Measurements from ENCODE around the gene MTHFD1. TPM values are rescaled to one million over a fixed set of nuclear protein-coding genes. Genes with fewer than 3 reads are reported as not detected.
"Not testable (repeated sequence)": the region's sequence is repeated elsewhere in the genome, so short reads cannot be mapped to it uniquely, and the experiment has no call there.

The MTHFD1 gene
- total RNA-seq, 1 experiment from 2014 or later: 153 TPM

DNA sequence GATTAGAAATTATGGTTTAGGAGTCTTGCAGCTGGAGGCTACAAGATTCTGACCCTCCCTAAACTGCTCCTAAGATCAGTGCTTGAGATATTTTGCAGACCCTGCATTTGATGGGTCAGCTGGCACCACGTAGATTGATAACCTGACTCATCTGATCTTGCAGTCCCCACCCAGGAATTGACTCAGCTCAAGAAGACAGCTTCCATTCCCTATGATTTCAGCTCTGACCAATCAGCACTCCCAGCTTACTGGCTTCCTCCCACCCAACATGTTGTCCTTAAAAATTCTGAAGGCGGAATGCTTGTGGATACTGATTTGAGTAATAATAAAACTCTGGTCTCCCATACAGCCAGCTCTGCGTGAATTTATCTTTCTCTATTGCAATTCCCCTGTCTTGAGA is 23.2 kb upstream of the MTHFD1 start:
- H3K4me1 ChIP-seq (ENCODE audit: control insufficient read depth in 1 of 2, insufficient read depth in 2 of 2, low read length in 2 of 2): peaks cover 11 to 27% of the 10 kb centered on the region in 2 experiments; a peak in 3 of 4 replicates
- DNase-seq (ENCODE audit: low read depth, low spot score) (no peak), ATAC-seq (peak; percentile 38)
- H3K4me3 ChIP-seq (replicated peaks in 1 of 2; ENCODE audit: low read depth in 1 of 2, low read length in 2 of 2): no peak overlapping the region
- ChIA-PET RAD21 (ENCODE audit: low non-redundant PET in 1 of 2, low total read pairs in 2 of 2, uncharacterized antibody in 2 of 2, unreplicated experiment in 2 of 2) (no interaction called here), CTCF (no interaction called here), POLR2A (interaction anchor here (1.4 kb wide), 1 partner anchor 23 kb away, joined by 3 read pairs; the partner anchor contains the start of gene MTHFD1)
- no peaks in the 10 kb centered on the region for H3K27me3 ChIP-seq (ENCODE audit: insufficient read depth, low read length)
- H4K20me1 ChIP-seq (ENCODE audit: insufficient read depth): no peaks in the 10 kb centered on the region
- 0 out of 2 replicates have a peak, but pooled peaks cover 5% of the 10 kb centered on the region for H3K9me2 ChIP-seq (ENCODE audit: insufficient read depth)
- no peaks in the 10 kb centered on the region for H3K79me2 ChIP-seq (ENCODE audit: insufficient read depth, low read length)
- TF ChIP-seq ZFX (IDR thresholded peaks at IDR 0.05) (no peak), ELF1 (IDR thresholded peaks at IDR 0.05; ENCODE audit: borderline replicate concordance, low read depth) (no peak), YY1 (IDR thresholded peaks at IDR 0.05; ENCODE audit: extremely low read depth, insufficient replicate concordance, low read depth, low read length) (no peak), EZH2 (IDR thresholded peaks at IDR 0.05) (no peak), RAD21 (IDR thresholded peaks at IDR 0.05; ENCODE audit: low read depth) (no peak), ZBTB33 (IDR thresholded peaks at IDR 0.05; ENCODE audit: extremely low read depth, insufficient replicate concordance, low read length) (no peak)
- peak overlapping the region; percentile 11 for H3K4me2 ChIP-seq (ENCODE audit: low read length)
- no peak overlapping the region for H3K9ac ChIP-seq (ENCODE audit: low read length)
- no peak overlapping the region for H3K27ac ChIP-seq (ENCODE audit: low read depth, low read length)
- no peak overlapping the region for H2AFZ ChIP-seq (ENCODE audit: low read depth, low read length, poor library complexity, severe bottlenecking)
- no peaks in the 10 kb centered on the region for H3K36me3 ChIP-seq (ENCODE audit: control insufficient read depth in 1 of 2, insufficient read depth in 2 of 2, low read length in 2 of 2)
- intact Hi-C loops (cut with micrococcal nuclease): no loop called here
- no peaks in the 10 kb centered on the region for H3K9me3 ChIP-seq (ENCODE audit: control insufficient read depth in 1 of 2, insufficient read depth in 1 of 2, low read depth in 1 of 2, low read length in 2 of 2)
- BruUV-seq (replicated peaks): no TSS peak

- H3K27me3 ChIP-seq (ENCODE audit: insufficient read depth, low read length); H3K9me3 ChIP-seq (ENCODE audit: control insufficient read depth in 1 of 2, insufficient read depth in 1 of 2, low read depth in 1 of 2, low read length in 2 of 2); DNase-seq (ENCODE audit: low read depth, low spot score); H3K9ac ChIP-seq (ENCODE audit: low read length); RAD21 ChIA-PET (ENCODE audit: low non-redundant PET in 1 of 2, low total read pairs in 2 of 2, uncharacterized antibody in 2 of 2, unreplicated experiment in 2 of 2); intact Hi-C loops (cut with micrococcal nuclease); BruUV-seq (replicated peaks); H3K4me3 ChIP-seq (replicated peaks in 1 of 2; ENCODE audit: low read depth in 1 of 2, low read length in 2 of 2); H3K27ac ChIP-seq (ENCODE audit: low read depth, low read length); H2AFZ ChIP-seq (ENCODE audit: low read depth, low read length, poor library complexity, severe bottlenecking); H3K79me2 ChIP-seq (ENCODE audit: insufficient read depth, low read length); H3K36me3 ChIP-seq (ENCODE audit: control insufficient read depth in 1 of 2, insufficient read depth in 2 of 2, low read length in 2 of 2); H4K20me1 ChIP-seq (ENCODE audit: insufficient read depth); CTCF ChIA-PET; H3K9me2 ChIP-seq (ENCODE audit: insufficient read depth): not testable (repeated sequence)
- POLR2A ChIA-PET: interaction anchor here (1.4 kb wide), 1 partner anchor 23 kb away, joined by 3 read pairs; the partner anchor contains the start of gene MTHFD1
- peak overlapping the region; percentile 11 for H3K4me2 ChIP-seq (ENCODE audit: low read length)
- H3K4me1 ChIP-seq (ENCODE audit: control insufficient read depth in 1 of 2, insufficient read depth in 2 of 2, low read length in 2 of 2): peaks cover 11 to 27% of the 10 kb centered on the region in 2 experiments; a peak in 3 of 4 replicates
- 0 out of 2 replicates have a peak, but pooled peaks have one; percentile 32 for ATAC-seq
Observed at GRCh38 chr14:64365358-64365889, 22.7 kb upstream of the MTHFD1 start.
